Limb (tissue), 2 donors: ENCODE measurements around the gene BMP8A.
"Not testable (repeated sequence)": the region's sequence is repeated elsewhere in the genome, so short reads cannot be mapped to it uniquely, and the experiment has no call there.

Source experiments
- DNase-seq, 2 donors: peaks; one replicate each; pipeline ENCODE4 v3.0.0-alpha.2; 2016; ENCODE audit errors: extremely low spot score in 2 of 2

BMP8A gene

DNA sequence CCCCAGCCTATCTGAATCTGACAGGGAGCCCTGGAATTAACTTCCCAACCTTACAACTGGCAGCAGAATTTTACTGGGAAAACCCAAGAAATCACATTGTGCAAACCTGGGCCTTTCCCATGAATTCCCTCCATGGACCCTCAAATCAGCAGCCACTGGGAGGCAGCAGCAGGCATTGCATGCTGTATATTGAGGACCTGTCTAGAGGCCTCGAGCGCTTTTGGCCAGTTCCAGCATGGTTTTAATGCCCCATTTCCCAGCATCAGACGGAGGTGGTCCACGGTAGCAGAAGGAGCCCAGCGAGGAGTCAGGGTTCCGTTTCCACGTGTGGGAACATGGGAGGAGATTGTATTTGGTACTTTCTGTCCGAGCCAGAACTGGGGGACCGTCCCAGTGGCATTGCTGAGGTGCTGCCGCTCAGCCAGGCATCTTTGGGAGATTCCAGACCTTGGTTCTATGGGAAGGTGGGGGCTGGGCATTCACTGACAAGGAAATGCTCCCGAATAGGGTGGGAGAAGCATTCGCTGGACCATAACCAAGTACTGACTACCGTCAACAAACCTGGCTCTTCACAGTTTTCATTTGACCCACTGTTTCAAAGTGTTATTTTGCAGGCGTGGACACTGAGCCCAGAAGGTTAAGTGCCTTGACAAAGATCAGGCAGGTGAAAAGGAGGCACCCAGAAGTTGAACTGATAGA is 15.9 kb downstream of the BMP8A start:
- DNase-seq: no peak

DNA sequence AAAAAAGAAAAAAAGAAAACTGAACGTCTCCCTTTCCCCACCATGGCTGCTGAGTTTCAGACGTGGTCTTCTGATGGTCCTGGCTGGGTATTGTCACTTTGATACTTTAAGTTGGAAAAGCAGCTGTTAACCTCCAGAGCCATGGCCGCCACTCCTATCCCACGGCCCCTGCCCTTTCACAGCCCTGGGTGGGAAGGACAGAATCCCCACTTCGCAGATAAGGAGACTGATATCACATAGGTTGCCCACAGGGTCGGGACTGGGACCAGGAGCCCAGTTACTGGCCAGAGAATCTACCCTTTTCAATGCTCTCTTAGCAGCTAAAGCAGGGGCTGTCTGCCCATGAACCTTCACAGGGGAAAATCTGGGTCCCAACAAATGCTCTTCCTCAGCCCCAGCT is 16.8 kb downstream of the BMP8A start:
- DNase-seq: no peak

DNA sequence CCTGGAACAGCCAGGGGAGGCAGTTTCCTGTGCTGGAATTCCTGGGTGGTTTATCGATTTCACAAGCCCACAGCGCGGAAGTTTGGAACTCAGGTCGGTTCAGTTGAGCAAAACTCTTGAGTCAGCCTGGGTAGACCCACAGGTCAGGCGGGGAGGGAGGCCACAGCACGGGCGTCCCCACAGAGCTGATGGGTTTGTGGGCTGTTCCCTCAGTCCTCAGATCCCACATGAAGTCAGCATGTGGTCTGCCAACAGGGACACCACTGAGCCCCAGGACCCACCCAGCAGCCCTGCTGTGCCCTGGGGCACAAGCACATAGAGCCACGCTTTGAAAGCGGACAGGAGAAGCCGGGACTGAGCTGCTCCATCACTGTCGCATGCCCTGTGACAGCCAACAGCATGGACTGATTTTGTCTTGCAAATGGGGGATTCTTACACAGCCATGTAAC is 17.4 kb downstream of the BMP8A start:
- DNase-seq: peak in 1 of 2 donors; percentile 23

- peak in 1 of 2 donors; percentile 44 for DNase-seq
Measured at GRCh38 chr1:39509360-39510009, 18.0 kb downstream of the BMP8A start.

GRCh38 chr1:39510570-39511186 is 19.2 kb downstream of the BMP8A start:
- peak in 1 of 2 donors; percentile 17 for DNase-seq

DNA sequence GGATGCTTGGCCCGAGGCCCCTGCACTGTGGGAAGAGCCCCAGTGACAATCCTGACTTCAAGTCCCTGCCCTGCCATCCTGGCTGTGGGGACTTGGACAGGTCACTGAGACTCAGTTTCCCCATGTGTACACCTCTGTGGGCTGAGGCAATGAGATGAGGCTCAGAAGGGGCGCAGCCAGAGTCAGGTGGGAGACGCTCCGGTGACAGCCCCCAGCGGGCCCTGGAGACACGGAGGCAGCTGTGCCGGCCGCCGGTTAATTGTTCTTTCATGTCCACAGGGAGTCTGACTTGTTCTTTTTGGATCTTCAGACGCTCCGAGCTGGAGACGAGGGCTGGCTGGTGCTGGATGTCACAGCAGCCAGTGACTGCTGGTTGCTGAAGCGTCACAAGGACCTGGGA is 20.0 kb downstream of the BMP8A start:
- DNase-seq: not testable (repeated sequence)

DNA sequence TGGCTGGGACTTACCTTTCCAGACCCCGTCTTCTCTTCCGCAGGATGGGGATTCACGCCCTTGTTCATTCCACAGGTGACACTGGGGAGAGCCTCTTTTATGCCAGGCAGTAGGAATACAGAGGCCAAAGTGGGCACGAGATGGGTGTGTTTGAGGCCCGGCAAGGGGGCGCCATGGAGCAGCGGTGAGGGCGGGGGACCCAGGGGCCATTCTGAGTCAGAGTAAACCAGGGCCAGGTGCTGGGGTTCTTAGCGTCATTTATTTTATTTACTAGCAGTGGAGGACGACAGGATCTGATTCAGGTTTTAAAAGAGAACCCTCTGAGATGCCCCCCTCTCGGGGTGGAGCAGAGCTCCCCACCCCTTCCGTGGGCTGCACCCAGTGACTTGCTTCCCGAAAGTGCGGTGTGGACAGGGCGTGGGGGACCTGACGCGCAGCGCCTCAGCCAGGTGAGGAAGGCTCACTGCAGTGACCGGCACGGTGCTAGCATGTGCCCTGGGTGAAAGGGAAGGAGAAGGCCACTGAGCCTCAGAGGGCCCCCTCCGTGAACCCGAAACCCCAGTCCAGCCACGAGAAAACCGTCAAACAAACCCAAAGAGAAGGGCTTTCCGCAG is 20.9 kb downstream of the BMP8A start:
- not testable (repeated sequence) for DNase-seq

- not testable (repeated sequence) for DNase-seq
Measured at GRCh38 chr1:39514710-39515124, 23.3 kb downstream of the BMP8A start.

DNA sequence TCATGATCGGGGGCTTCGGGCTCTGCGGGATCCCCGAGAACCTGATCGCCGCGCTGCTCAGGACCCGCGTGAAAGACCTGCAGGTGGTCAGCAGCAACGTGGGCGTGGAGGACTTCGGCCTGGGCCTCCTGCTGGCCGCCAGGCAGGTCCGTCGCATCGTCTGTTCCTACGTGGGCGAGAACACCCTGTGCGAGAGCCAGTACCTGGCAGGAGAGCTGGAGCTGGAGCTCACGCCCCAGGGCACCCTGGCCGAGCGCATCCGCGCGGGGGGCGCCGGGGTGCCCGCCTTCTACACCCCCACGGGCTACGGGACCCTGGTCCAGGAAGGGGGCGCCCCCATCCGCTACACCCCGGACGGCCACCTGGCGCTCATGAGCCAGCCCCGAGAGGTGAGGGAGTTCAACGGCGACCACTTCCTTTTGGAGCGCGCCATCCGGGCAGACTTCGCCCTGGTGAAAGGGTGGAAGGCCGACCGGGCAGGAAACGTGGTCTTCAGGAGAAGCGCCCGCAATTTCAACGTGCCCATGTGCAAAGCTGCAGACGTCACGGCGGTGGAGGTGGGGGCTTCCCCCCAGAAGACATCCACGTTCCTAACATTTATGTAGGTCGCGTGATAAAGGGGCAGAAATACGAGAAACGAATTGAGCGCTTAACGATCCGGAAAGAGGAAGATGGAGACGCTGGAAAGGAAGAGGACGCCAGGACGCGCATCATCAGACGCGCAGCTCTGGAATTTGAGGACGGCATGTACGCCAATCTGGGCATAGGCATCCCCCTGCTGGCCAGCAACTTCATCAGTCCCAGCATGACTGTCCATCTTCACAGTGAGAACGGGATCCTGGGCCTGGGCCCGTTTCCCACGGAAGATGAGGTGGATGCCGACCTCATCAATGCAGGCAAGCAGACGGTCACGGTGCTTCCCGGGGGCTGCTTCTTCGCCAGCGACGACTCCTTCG is 24.0 kb downstream of the BMP8A start:
- DNase-seq: not testable (repeated sequence)

GRCh38 chr1:39516841-39517240 is 25.4 kb downstream of the BMP8A start:
- DNase-seq: not testable (repeated sequence)

DNA sequence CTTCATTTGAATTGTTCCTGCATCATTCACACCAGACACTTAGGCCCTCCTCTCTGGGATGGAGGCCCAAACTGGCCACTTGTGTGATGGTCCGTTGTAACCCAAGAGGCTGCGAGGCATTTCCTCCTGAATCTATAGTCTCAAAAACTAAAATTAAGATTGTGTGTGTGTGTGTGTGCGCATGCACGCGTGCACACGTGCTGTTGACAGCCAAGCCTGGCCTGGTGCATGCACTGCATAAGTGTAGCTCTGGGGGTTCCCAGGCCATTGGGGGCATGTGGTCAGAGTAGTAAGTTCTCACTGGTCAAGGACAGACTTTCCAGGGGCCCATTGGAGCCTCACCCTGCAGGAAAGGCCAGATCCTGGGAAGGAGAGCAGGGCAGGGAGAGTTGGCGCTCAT is 26.5 kb downstream of the BMP8A start:
- DNase-seq: not testable (repeated sequence)

DNA sequence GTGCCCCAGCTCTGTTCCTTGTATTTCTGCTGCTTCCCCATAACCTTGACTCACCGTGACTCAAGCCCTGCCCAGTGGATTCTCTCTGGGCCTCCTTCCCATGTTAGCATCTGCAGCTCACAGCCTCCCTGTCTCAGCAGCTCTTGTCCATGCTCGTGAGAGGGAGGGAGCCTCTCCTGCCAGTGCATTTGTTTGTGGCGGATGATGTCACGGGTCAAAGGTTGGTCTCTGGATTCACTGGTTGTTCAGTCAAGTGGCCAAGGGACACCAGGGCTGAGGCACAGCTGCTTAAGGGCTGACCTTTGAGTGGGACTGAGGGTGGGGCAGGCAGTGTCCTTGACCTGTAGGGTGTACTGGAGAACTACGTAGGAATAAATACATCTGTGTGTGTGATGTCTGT is 27.9 kb downstream of the BMP8A start:
- DNase-seq: not testable (repeated sequence)

DNA sequence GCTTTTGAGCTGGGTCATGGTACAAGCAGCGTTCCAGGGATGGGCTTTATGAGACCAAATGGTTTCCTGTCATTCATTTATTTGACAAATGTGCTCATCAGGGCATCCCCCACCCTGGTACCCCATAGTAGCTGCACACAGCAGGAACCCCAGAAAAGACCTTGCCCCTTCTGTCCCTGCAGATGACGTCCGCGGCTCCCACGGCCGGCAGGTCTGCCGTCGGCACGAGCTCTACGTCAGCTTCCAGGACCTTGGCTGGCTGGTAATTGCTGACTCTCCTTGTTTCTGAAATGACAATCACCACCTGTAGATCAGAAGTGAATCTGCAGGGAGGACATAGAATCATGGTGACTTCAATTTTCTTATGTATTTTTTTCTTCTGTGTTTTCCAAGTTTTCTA is 30.8 kb downstream of the BMP8A start:
- DNase-seq: not testable (repeated sequence)

GRCh38 chr1:39522661-39523567 is 31.5 kb downstream of the BMP8A start:
- DNase-seq: no peak

DNA sequence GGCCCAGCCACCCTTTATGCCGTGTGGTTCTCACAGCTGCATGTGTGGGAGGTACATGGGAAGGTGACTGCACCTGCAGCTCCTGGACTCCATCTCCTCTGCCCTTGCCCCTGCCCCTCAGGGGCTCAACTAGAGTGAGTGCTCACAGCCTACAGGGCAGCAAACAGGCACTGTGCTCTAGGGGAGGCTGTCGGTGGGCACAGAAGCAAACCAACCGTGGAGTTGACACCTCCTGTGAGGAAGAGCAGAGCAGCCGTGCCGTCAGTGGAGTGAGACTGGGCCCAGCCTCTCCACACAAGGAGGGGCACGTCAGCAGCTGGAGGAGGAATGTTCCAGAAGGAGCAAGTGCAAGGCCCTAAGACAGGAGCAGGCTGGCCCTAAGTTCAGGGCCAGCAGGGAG is 32.7 kb downstream of the BMP8A start:
- DNase-seq: no peak

- no peak for DNase-seq
Measured at GRCh38 chr1:39524591-39525365, 33.3 kb downstream of the BMP8A start.

- no peak for DNase-seq
Measured at GRCh38 chr1:39525366-39526165, 34.1 kb downstream of the BMP8A start.

DNA sequence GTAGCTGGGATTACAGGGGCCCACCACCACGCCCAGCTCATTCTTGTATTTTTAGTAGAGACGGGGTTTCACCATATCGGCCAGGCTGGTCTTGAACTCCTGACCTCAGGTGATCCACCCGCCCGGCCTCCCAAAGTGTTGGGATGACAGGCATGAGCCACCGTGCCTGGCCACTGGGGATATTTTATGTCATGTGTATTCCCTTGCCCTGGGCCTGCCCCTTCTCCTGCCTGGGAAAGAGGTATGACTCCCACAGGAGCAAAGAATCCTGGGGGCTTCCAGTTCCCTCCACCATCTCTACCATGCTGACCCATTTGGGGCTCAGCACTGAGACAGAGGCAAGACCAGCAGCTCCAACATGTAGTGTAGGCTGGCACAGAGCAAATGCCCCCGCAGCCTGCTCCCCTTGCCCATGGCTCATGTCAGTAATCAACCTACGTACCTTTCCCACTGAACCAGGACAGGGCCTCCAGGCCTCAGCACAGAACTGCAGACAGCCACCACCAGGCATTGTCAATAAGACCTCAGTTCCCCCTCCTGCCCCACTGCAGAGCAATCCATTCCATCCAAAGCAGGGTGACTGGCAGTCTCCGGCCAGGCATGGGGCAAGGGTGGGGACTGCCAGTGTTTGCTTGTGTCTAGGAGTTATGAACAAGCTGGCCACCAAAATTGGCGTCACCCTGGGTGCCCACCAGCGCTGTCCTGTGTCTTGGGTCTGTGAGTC is 35.2 kb downstream of the BMP8A start:
- no peak for DNase-seq
